ENCODE results near the gene FAM3C.

The FAM3C gene

DNA sequence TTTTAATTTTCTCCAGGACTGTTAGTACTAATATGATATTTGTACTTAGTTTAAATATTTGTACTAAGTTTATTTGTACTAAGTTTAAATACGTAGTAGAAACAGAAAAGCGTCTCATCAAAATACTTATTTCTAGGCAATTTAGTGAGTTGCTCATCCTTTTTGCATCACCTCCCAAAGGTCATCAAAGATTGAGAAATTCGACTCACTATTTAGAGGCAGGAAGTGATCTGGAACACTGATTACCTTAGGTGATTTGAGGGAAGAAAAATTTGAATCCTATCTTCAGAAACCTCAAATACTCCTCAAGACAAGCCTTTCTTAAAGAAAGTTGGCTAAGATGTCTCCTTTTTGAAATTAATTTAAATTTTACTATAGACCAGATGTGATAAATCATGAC, 52.8 kb downstream of the FAM3C start:
- no peak for DNase-seq (ENCODE audit: low read depth)
- no peak for TF ChIP-seq CTCF (IDR thresholded peaks at IDR 0.05; ENCODE audit: low read depth, low read length, missing control alignments)
- in situ Hi-C loops (cut with HindIII; ENCODE audit: low sequenced_read_pairs): no loop called here

GRCh38 chr7:121342631-121343030, 53.5 kb downstream of the FAM3C start:
- H3K4me3 ChIP-seq (ENCODE audit: low read depth, low read length): no peak overlapping the region
- no peak for DNase-seq (ENCODE audit: low read depth)
- TF ChIP-seq CTCF (IDR thresholded peaks at IDR 0.05; ENCODE audit: low read depth, low read length, missing control alignments): no peak
- in situ Hi-C loops (cut with HindIII; ENCODE audit: low sequenced_read_pairs): no loop called here

More for the DNA sequence above, 52.8 kb downstream of the FAM3C start:
- H3K4me3 ChIP-seq (ENCODE audit: low read depth, low read length): no peak overlapping the region

- no peak for TF ChIP-seq CTCF (IDR thresholded peaks at IDR 0.05; ENCODE audit: low read depth, low read length, missing control alignments)
- in situ Hi-C loops (cut with HindIII; ENCODE audit: low sequenced_read_pairs): no loop called here
- no peak overlapping the region for H3K4me3 ChIP-seq (ENCODE audit: low read depth, low read length)
- no peak for DNase-seq (ENCODE audit: low read depth)
These were observed 54.2 kb downstream of the FAM3C start for GRCh38 chr7:121341933-121342332.

DNA sequence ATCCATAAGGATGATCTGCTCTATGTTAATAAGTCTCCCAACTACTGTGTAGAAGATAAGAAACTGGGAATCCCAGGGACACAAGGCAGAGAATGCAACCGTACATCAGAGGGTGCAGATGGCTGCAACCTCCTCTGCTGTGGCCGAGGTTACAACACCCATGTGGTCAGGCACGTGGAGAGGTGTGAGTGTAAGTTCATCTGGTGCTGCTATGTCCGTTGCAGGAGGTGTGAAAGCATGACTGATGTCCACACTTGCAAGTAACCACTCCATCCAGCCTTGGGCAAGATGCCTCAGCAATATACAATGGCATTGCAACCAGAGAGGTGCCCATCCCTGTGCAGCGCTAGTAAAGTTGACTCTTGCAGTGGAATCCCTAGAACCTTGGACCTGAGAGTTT, 57.0 kb downstream of the FAM3C start:
- in situ Hi-C loops (cut with HindIII; ENCODE audit: low sequenced_read_pairs): loop anchor here (10.0 kb wide), 2 partner anchors 144 to 344 kb away; no protein-coding TSS in a partner anchor
- DNase-seq (ENCODE audit: low read depth): no peak
- H3K4me3 ChIP-seq (ENCODE audit: low read depth, low read length): no peak overlapping the region
- no peak for TF ChIP-seq CTCF (IDR thresholded peaks at IDR 0.05; ENCODE audit: low read depth, low read length, missing control alignments)

GRCh38 chr7:121337398-121337797, 58.7 kb downstream of the FAM3C start:
- TF ChIP-seq CTCF (IDR thresholded peaks at IDR 0.05; ENCODE audit: low read depth, low read length, missing control alignments): peak; percentile 40
- no peak for DNase-seq (ENCODE audit: low read depth)
- no peak overlapping the region for H3K4me3 ChIP-seq (ENCODE audit: low read depth, low read length)
- in situ Hi-C loops (cut with HindIII; ENCODE audit: low sequenced_read_pairs): loop anchor here (10.0 kb wide), 2 partner anchors 143 to 343 kb away; no protein-coding TSS in a partner anchor

DNA sequence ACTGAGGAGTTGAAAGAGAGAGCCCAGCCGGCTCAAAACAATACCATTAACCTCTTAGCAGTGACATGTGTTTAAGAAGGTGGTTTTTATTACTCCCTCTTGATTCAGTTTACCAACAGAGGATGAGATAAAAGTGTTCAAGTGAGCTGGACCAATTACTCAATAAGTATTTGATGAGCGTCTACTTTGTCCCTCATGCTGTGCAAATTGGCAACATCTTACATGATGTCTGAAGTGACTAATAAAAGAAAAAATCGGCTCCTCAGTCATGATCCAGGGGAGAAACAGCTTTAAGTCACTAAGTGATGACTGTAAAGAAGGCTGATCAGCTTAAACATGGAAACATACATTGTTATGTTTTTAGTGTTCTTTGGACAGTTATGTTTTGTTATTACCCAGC, 59.5 kb downstream of the FAM3C start:
- in situ Hi-C loops (cut with HindIII; ENCODE audit: low sequenced_read_pairs): loop anchor here (10.0 kb wide), 2 partner anchors 142 to 342 kb away; no protein-coding TSS in a partner anchor

More for the DNA sequence above, 59.5 kb downstream of the FAM3C start:
- H3K4me3 ChIP-seq (ENCODE audit: low read depth, low read length): no peak overlapping the region
- no peak for DNase-seq (ENCODE audit: low read depth)
- TF ChIP-seq CTCF (IDR thresholded peaks at IDR 0.05; ENCODE audit: low read depth, low read length, missing control alignments): no peak
